IPS DF 6.9 (cell line): ENCODE results near the gene MYH9.

ENCODE experiments used
- DNase-seq: peaks from one replicate; pipeline ENCODE4 v3.0.0-alpha.2; 2013; ENCODE audit warnings: low read depth, low spot score
- H3K27ac ChIP-seq: one replicate; pipeline ENCODE4 v1.5.1; 2013; ENCODE audit warnings: low read length, control low read depth
- H3K27me3 ChIP-seq: 2 replicates; pipeline ENCODE4 v1.6.1; 2013; ENCODE audit warnings: mild to moderate bottlenecking, low read length; ENCODE audit not compliant: control insufficient read depth, insufficient read depth
- H3K36me3 ChIP-seq: 2 replicates; pipeline ENCODE4 v1.6.1; 2013; ENCODE audit warnings: low read length; ENCODE audit not compliant: control insufficient read depth, insufficient read depth
- H3K4me1 ChIP-seq: 2 replicates; pipeline ENCODE4 v1.6.1; 2013; ENCODE audit warnings: low read length; ENCODE audit not compliant: control insufficient read depth, insufficient read depth
- H3K4me3 ChIP-seq: 2 replicates; pipeline ENCODE4 v1.5.1; 2013; ENCODE audit warnings: mild to moderate bottlenecking, low read length
- H3K9me3 ChIP-seq: 2 replicates; pipeline ENCODE4 v1.6.1; 2013; ENCODE audit warnings: low read length, inconsistent platforms; ENCODE audit not compliant: control insufficient read depth, insufficient read depth
- WGBS: extraction: QIAGEN DNeasy Blood & Tissue Kit; methylation state at CpG from one replicate; pipeline ENCODE4 v1.1.7; 2013; ENCODE audit warnings: mixed read lengths, missing lambda C conversion rate; ENCODE audit not compliant: insufficient read length, insufficient coverage; 5-methylcytosine and 5-hydroxymethylcytosine counted together

MYH9 gene

DNA sequence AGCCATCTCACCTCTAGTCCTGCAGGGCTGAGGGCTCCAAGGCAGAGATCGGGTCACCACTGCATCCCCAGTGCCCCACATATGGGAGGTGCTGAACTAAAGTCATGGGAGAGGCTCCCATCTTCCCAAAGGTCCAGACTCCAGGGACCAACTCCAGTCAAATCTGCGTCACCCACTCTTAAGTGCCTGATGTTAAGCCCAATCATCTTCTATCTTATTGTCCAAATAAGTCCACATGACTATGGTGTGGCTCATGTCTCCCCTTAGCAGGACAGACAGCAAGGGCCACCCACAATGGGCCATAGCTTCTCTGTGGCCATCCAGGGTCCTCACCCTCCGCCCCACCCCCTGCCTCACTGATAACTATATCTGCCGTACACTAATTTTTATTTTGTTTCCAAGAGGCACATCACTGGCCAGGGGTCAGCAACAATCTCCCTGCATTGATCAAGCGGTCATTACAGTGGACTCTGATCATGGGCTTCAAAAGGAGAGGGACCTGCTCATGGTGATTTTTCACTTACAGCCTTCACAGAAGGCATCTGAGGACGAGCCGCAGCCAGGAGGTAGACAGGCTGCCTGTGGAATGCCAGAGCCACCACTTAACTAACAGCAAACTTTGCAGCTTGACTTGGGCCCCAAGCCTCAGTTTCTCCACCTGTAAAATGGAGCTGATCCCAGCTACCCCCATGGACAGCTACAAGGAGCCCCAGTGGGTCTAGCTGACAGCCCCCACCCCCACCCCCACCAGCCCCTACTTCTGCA lies 23.3 kb downstream of the MYH9 start:
- no peaks in the 10 kb centered on the region for H3K27me3 ChIP-seq
- DNase-seq = no peak
- WGBS = no CpG with 5 or more reads among the region's 7 CpGs
- no peaks in the 10 kb centered on the region for H3K9me3 ChIP-seq
- peaks cover 33% of the 10 kb centered on the region for H3K4me1 ChIP-seq
- no peak overlapping the region for H3K27ac ChIP-seq
- no peaks in the 10 kb centered on the region for H3K36me3 ChIP-seq
- H3K4me3 ChIP-seq = no peak overlapping the region

- no peaks in the 10 kb centered on the region for H3K36me3 ChIP-seq
- H3K4me3 ChIP-seq = no peak overlapping the region
- no peaks in the 10 kb centered on the region for H3K27me3 ChIP-seq
- WGBS = no CpG with 5 or more reads among the region's 4 CpGs
- no peaks in the 10 kb centered on the region for H3K9me3 ChIP-seq
- DNase-seq = no peak
- H3K4me1 ChIP-seq = peaks cover 28% of the 10 kb centered on the region
- no peak overlapping the region for H3K27ac ChIP-seq
Measured at GRCh38 chr22:36363349-36363981, 24.3 kb downstream of the MYH9 start.

GRCh38 chr22:36362932-36363331 lies 24.8 kb downstream of the MYH9 start:
- Histone ChIP-seq H3K27ac (no peak overlapping the region), H3K36me3 (no peaks in the 10 kb centered on the region)

GRCh38 chr22:36362075-36362474 lies 25.7 kb downstream of the MYH9 start:
- DNase-seq = no peak
- H3K27me3 ChIP-seq = no peaks in the 10 kb centered on the region
- no peak overlapping the region for H3K4me3 ChIP-seq
- H3K27ac ChIP-seq = no peak overlapping the region
- H3K4me1 ChIP-seq = peaks cover 18% of the 10 kb centered on the region
- H3K9me3 ChIP-seq = no peaks in the 10 kb centered on the region
- WGBS = no CpG with 5 or more reads among the region's 4 CpGs
- H3K36me3 ChIP-seq = no peaks in the 10 kb centered on the region

More at GRCh38 chr22:36362932-36363331, 24.8 kb downstream of the MYH9 start:
- Histone ChIP-seq H3K4me1 (peaks cover 24% of the 10 kb centered on the region), H3K9me3 (no peaks in the 10 kb centered on the region), H3K4me3 (no peak overlapping the region), H3K27me3 (no peaks in the 10 kb centered on the region)
- no peak for DNase-seq
- WGBS = no CpG with 5 or more reads among the region's 2 CpGs

GRCh38 chr22:36360871-36361383 lies 26.8 kb downstream of the MYH9 start:
- H3K4me1 ChIP-seq = peaks cover 15% of the 10 kb centered on the region
- no peak overlapping the region for H3K4me3 ChIP-seq
- no peak for DNase-seq
- no peaks in the 10 kb centered on the region for H3K9me3 ChIP-seq
- H3K27me3 ChIP-seq = no peaks in the 10 kb centered on the region
- WGBS = no CpG with 5 or more reads among the region's 5 CpGs
- H3K27ac ChIP-seq = no peak overlapping the region
- H3K36me3 ChIP-seq = no peaks in the 10 kb centered on the region

GRCh38 chr22:36360011-36360410 lies 27.8 kb downstream of the MYH9 start:
- H3K4me3 ChIP-seq = no peak overlapping the region
- H3K36me3 ChIP-seq = no peaks in the 10 kb centered on the region
- H3K27ac ChIP-seq = no peak overlapping the region
- no peaks in the 10 kb centered on the region for H3K9me3 ChIP-seq
- no peak for DNase-seq
- no peaks in the 10 kb centered on the region for H3K27me3 ChIP-seq
- WGBS = no CpG with 5 or more reads among the region's 3 CpGs
- H3K4me1 ChIP-seq = peaks cover 17% of the 10 kb centered on the region

- no peak overlapping the region for H3K27ac ChIP-seq
- no peak for DNase-seq
- H3K4me3 ChIP-seq = no peak overlapping the region
- H3K36me3 ChIP-seq = no peaks in the 10 kb centered on the region
- H3K9me3 ChIP-seq = no peaks in the 10 kb centered on the region
- H3K4me1 ChIP-seq = peaks cover 15% of the 10 kb centered on the region
- no peaks in the 10 kb centered on the region for H3K27me3 ChIP-seq
- no CpG with 5 or more reads among the region's 3 CpGs for WGBS
Measured at GRCh38 chr22:36359470-36359996, 28.2 kb downstream of the MYH9 start.

- Histone ChIP-seq H3K4me1 (peaks cover 12% of the 10 kb centered on the region), H3K27ac (no peak overlapping the region), H3K4me3 (no peak overlapping the region), H3K36me3 (no peaks in the 10 kb centered on the region), H3K9me3 (no peaks in the 10 kb centered on the region), H3K27me3 (no peaks in the 10 kb centered on the region)
- DNase-seq = no peak
- WGBS = no CpG with 5 or more reads among the region's 9 CpGs
Measured at GRCh38 chr22:36358533-36359469, 29.0 kb downstream of the MYH9 start.

GRCh38 chr22:36356708-36357624 lies 30.8 kb downstream of the MYH9 start:
- H3K4me3 ChIP-seq = no peak overlapping the region
- no CpG with 5 or more reads among the region's 25 CpGs for WGBS
- no peak overlapping the region for H3K27ac ChIP-seq
- no peaks in the 10 kb centered on the region for H3K27me3 ChIP-seq
- no peaks in the 10 kb centered on the region for H3K36me3 ChIP-seq
- DNase-seq = no peak
- H3K9me3 ChIP-seq = no peaks in the 10 kb centered on the region
- peaks cover 12% of the 10 kb centered on the region for H3K4me1 ChIP-seq
